Upper lobe of left lung (tissue), 4 donors: ENCODE measurements around the gene BOD1.

Source experiments
- CTCF ChIP-seq, 6 experiments: fragments of 450-650 bp in 4 of 6; fragments of 200-600 bp in 2 of 6; sonication (generic) in 2 of 6; IDR thresholded peaks; one replicate each; pipeline ENCODE4 v1.5.1; 2016 to 2019; ENCODE audit warnings: antibody characterized with exemption in 6 of 6
- POLR2AphosphoS5 ChIP-seq, 2 donors: sonication (generic); formaldehyde crosslinking; IDR thresholded peaks; one replicate each; pipeline ENCODE4 v1.5.1; 2017; ENCODE audit warnings: antibody characterized with exemption in 2 of 2

- TF ChIP-seq POLR2AphosphoS5 (IDR thresholded peaks at IDR 0.05), result no peak
- TF ChIP-seq CTCF (IDR thresholded peaks at IDR 0.05), result no peak
Observed at GRCh38 chr5:173590436-173591055, 25.9 kb downstream of the BOD1 start.
